BLaER1 treated with 17β-estradiol and CSF1 and Interleukin-3, amounts not matched to agents 10 nM and 100 nM (cell line): ENCODE data around the gene ADGRA1.
"Not testable (repeated sequence)": the region's sequence is repeated elsewhere in the genome, so short reads cannot be mapped to it uniquely, and the experiment has no call there.

Source experiments
- H3K27ac ChIP-seq, 11 experiments: shearing (Covaris generic); formaldehyde crosslinking; 2 replicates each; pipeline ENCODE4 v1.8.1; 2022
- H3K27me3 ChIP-seq, 11 experiments: shearing (Covaris generic); formaldehyde crosslinking; 2 replicates each; pipeline ENCODE4 v1.8.1; 2022
- H3K36me3 ChIP-seq, 11 experiments: shearing (Covaris generic); formaldehyde crosslinking; 2 replicates each; pipeline ENCODE4 v1.8.1; 2022
- H3K4me1 ChIP-seq, 10 experiments: shearing (Covaris generic); formaldehyde crosslinking; 2 replicates each; pipeline ENCODE4 v1.8.1; 2022
- H3K4me2 ChIP-seq, 11 experiments: shearing (Covaris generic); formaldehyde crosslinking; 2 replicates each; pipeline ENCODE4 v1.8.1; 2022
- H3K4me3 ChIP-seq, 10 experiments: shearing (Covaris generic); formaldehyde crosslinking; 2 replicates each; pipeline ENCODE4 v1.8.1; 2022
- H3K9ac ChIP-seq, 11 experiments: shearing (Covaris generic); formaldehyde crosslinking; 2 replicates each; pipeline ENCODE4 v1.8.1; 2022
- H3K9me3 ChIP-seq, 11 experiments: shearing (Covaris generic); formaldehyde crosslinking; replicated peaks in 1 of 11; 2 replicates each; pipeline ENCODE4 v1.8.1; 2022
- H4K20me1 ChIP-seq, 11 experiments: shearing (Covaris generic); formaldehyde crosslinking; 2 replicates each; pipeline ENCODE4 v1.8.1; 2022
- Cebpa-rat ChIP-seq, 11 experiments: shearing (Covaris generic); IDR thresholded peaks; 2 replicates each; pipeline ENCODE4 v1.8.1; 2022

ADGRA1 gene

GRCh38 chr10:133050371-133050770 lies 37.4 kb upstream of the ADGRA1 start:
- Histone ChIP-seq H3K27me3 (peaks cover 33 to 55% (median 49%) of the 10 kb centered on the region in 11 experiments), H3K36me3 (no peaks in the 10 kb centered on the region), H3K4me3 (no peak overlapping the region), H3K4me1 (peaks cover 0 to 53% (median 34%) of the 10 kb centered on the region in 10 experiments; a peak in 15 of 20 replicates), H3K9ac (0 out of 22 replicates have a peak overlapping the region, but pooled peaks of 1 of the 11 experiments have one; percentile 14), H3K27ac (no peak overlapping the region), H4K20me1 (peaks cover 0 to 52% (median 0%) of the 10 kb centered on the region in 11 experiments; a peak in 12 of 22 replicates), H3K9me3 (peaks cover 0 to 23% (median 0%) of the 10 kb centered on the region in 11 experiments; a peak in 4 of 22 replicates), H3K4me2 (peak overlapping the region in 8 of 11 experiments; percentile 46 to 76 (median 63); a peak in 13 of 22 replicates)
- no peak for TF ChIP-seq Cebpa-rat (IDR thresholded peaks at IDR 0.05)

- H4K20me1 ChIP-seq, result peaks cover 0 to 44% (median 0%) of the 10 kb centered on the region in 11 experiments; a peak in 11 of 22 replicates
- H3K4me1 ChIP-seq, result peaks cover 0 to 57% (median 34%) of the 10 kb centered on the region in 10 experiments; a peak in 13 of 20 replicates
- H3K9ac ChIP-seq, result no peak overlapping the region
- no peak overlapping the region for H3K27ac ChIP-seq
- TF ChIP-seq Cebpa-rat (IDR thresholded peaks at IDR 0.05), result no peak
- no peak overlapping the region for H3K4me2 ChIP-seq
- H3K27me3 ChIP-seq, result peaks cover 28 to 38% (median 32%) of the 10 kb centered on the region in 11 experiments
- no peak overlapping the region for H3K4me3 ChIP-seq
- H3K36me3 ChIP-seq, result no peaks in the 10 kb centered on the region
- peaks cover 0 to 23% (median 0%) of the 10 kb centered on the region in 11 experiments; a peak in 4 of 22 replicates for H3K9me3 ChIP-seq
These were observed 35.6 kb upstream of the ADGRA1 start for GRCh38 chr10:133052076-133052475.

GRCh38 chr10:133053527-133054133 lies 34.1 kb upstream of the ADGRA1 start:
- not testable (repeated sequence) for H3K36me3 ChIP-seq, H3K4me2 ChIP-seq, H3K27ac ChIP-seq, H3K9ac ChIP-seq, H3K4me3 ChIP-seq
- Histone ChIP-seq H4K20me1 (peaks cover 0 to 41% (median 7%) of the 10 kb centered on the region in 11 experiments; a peak in 14 of 22 replicates), H3K9me3 (peaks cover 0 to 23% (median 0%) of the 10 kb centered on the region in 11 experiments; a peak in 4 of 22 replicates), H3K27me3 (peaks cover 12 to 22% (median 17%) of the 10 kb centered on the region in 11 experiments), H3K4me1 (peaks cover 11 to 60% (median 39%) of the 10 kb centered on the region in 10 experiments)

- TF ChIP-seq Cebpa-rat (IDR thresholded peaks at IDR 0.05), result no peak
- Histone ChIP-seq H3K36me3 (no peaks in the 10 kb centered on the region), H3K9me3 (peaks cover 0 to 23% (median 0%) of the 10 kb centered on the region in 11 experiments; a peak in 4 of 22 replicates)
These were observed 32.3 kb upstream of the ADGRA1 start for GRCh38 chr10:133055470-133055869.

GRCh38 chr10:133056001-133056400 lies 31.7 kb upstream of the ADGRA1 start:
- peaks cover 11 to 50% (median 32%) of the 10 kb centered on the region in 10 experiments for H3K4me1 ChIP-seq
- peak overlapping the region in 8 of 11 experiments; percentile 12 to 85 (median 43); a peak in 10 of 22 replicates for H3K4me2 ChIP-seq
- H4K20me1 ChIP-seq, result peaks cover 0 to 53% (median 9%) of the 10 kb centered on the region in 11 experiments; a peak in 15 of 22 replicates
- no peak overlapping the region for H3K27ac ChIP-seq
- no peak for TF ChIP-seq Cebpa-rat (IDR thresholded peaks at IDR 0.05)
- peaks cover 0 to 23% (median 0%) of the 10 kb centered on the region in 11 experiments; a peak in 4 of 22 replicates for H3K9me3 ChIP-seq
- H3K9ac ChIP-seq, result no peak overlapping the region
- no peaks in the 10 kb centered on the region for H3K36me3 ChIP-seq
- H3K4me3 ChIP-seq, result no peak overlapping the region
- peaks cover 0 to 5% (median 0%) of the 10 kb centered on the region in 11 experiments; a peak in 1 of 22 replicates for H3K27me3 ChIP-seq

More at GRCh38 chr10:133055470-133055869, 32.3 kb upstream of the ADGRA1 start:
- peak overlapping the region in 8 of 11 experiments; percentile 12 to 85 (median 43); a peak in 12 of 22 replicates for H3K4me2 ChIP-seq
- H3K9ac ChIP-seq, result no peak overlapping the region
- no peak overlapping the region for H3K4me3 ChIP-seq
- H4K20me1 ChIP-seq, result peaks cover 0 to 49% (median 9%) of the 10 kb centered on the region in 11 experiments; a peak in 15 of 22 replicates
- peaks cover 11 to 53% (median 32%) of the 10 kb centered on the region in 10 experiments for H3K4me1 ChIP-seq
- H3K27ac ChIP-seq, result no peak overlapping the region
- peaks cover 0 to 5% (median 0%) of the 10 kb centered on the region in 11 experiments; a peak in 6 of 22 replicates for H3K27me3 ChIP-seq

GRCh38 chr10:133056651-133057178 lies 31.0 kb upstream of the ADGRA1 start:
- Histone ChIP-seq H3K27me3 (peaks cover 0 to 5% (median 0%) of the 10 kb centered on the region in 11 experiments; a peak in 1 of 22 replicates), H3K4me3 (no peak overlapping the region), H3K9ac (no peak overlapping the region), H3K4me2 (peak overlapping the region in 3 of 11 experiments; percentile 14 to 85 (median 81); a peak in 3 of 22 replicates), H3K9me3 (peaks cover 0 to 23% (median 0%) of the 10 kb centered on the region in 11 experiments; a peak in 4 of 22 replicates), H3K36me3 (no peaks in the 10 kb centered on the region), H3K4me1 (peaks cover 11 to 54% (median 35%) of the 10 kb centered on the region in 10 experiments), H3K27ac (no peak overlapping the region), H4K20me1 (peaks cover 0 to 50% (median 9%) of the 10 kb centered on the region in 11 experiments; a peak in 15 of 22 replicates)
- no peak for TF ChIP-seq Cebpa-rat (IDR thresholded peaks at IDR 0.05)

GRCh38 chr10:133058331-133059092 lies 29.2 kb upstream of the ADGRA1 start:
- Histone ChIP-seq H3K27me3 (peaks cover 0 to 5% (median 0%) of the 10 kb centered on the region in 11 experiments; a peak in 1 of 22 replicates), H3K27ac (no peak overlapping the region), H4K20me1 (peaks cover 0 to 42% (median 9%) of the 10 kb centered on the region in 11 experiments; a peak in 15 of 22 replicates), H3K9ac (no peak overlapping the region), H3K9me3 (peaks cover 0 to 22% (median 0%) of the 10 kb centered on the region in 11 experiments; a peak in 6 of 22 replicates), H3K4me1 (peaks cover 11 to 62% (median 43%) of the 10 kb centered on the region in 10 experiments), H3K4me2 (peak overlapping the region; percentile 21 to 85 (median 76)), H3K36me3 (no peaks in the 10 kb centered on the region), H3K4me3 (no peak overlapping the region)
- no peak for TF ChIP-seq Cebpa-rat (IDR thresholded peaks at IDR 0.05)

- no peak overlapping the region for H3K27ac ChIP-seq
- TF ChIP-seq Cebpa-rat (IDR thresholded peaks at IDR 0.05), result peak in 6 of 11 experiments; percentile 25 to 74 (median 35); a peak in 5 of 22 replicates
- peaks cover 0 to 5% (median 0%) of the 10 kb centered on the region in 11 experiments; a peak in 1 of 22 replicates for H3K27me3 ChIP-seq
- H3K4me3 ChIP-seq, result no peak overlapping the region
- no peak overlapping the region for H3K9ac ChIP-seq
- H4K20me1 ChIP-seq, result peaks cover 0 to 42% (median 9%) of the 10 kb centered on the region in 11 experiments; a peak in 15 of 22 replicates
- H3K9me3 ChIP-seq, result peaks cover 0 to 16% (median 0%) of the 10 kb centered on the region in 11 experiments; a peak in 6 of 22 replicates
- H3K4me2 ChIP-seq, result peak overlapping the region in 9 of 11 experiments; percentile 53 to 85 (median 77); a peak in 18 of 22 replicates
- H3K4me1 ChIP-seq, result peaks cover 11 to 62% (median 43%) of the 10 kb centered on the region in 10 experiments
- no peaks in the 10 kb centered on the region for H3K36me3 ChIP-seq
These were observed 28.6 kb upstream of the ADGRA1 start for GRCh38 chr10:133059093-133059470.
